GOT3 (cell line): ENCODE measurements around the gene PCLAF.
"Not testable (repeated sequence)": the region's sequence is repeated elsewhere in the genome, so short reads cannot be mapped to it uniquely, and the experiment has no call there.

Experiments
- DNase-seq: peaks from one replicate; lab custom pipeline; 2025; ENCODE audit warnings: mixed read lengths; lab: John Stamatoyannopoulos, UW

PCLAF gene

DNA sequence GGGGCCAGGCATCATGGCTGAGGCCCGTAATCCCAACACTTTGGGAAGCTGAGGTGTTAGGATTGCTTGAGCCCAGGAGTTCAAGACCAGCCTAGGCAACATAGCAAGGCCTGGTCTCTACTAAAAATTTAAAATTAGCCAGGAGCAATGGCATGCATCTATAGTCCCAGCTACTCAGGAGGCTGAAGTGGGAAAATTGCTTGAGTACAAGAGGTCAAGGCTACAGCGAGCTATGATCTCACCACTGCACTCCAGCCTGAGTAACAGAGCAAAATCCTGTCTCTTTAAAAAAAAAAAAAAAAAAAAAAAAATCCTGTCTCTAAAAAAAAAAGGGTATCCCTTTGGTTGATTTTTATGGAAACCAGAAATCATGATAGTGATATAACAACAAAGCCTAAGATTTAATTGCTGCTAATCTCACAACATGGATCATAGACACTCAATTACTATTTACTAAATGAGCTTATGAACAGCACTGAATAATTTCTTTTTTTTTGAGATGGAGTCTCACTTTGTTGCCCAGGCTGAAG lies 12.1 kb downstream of the PCLAF start:
- DNase-seq = no peak

DNA sequence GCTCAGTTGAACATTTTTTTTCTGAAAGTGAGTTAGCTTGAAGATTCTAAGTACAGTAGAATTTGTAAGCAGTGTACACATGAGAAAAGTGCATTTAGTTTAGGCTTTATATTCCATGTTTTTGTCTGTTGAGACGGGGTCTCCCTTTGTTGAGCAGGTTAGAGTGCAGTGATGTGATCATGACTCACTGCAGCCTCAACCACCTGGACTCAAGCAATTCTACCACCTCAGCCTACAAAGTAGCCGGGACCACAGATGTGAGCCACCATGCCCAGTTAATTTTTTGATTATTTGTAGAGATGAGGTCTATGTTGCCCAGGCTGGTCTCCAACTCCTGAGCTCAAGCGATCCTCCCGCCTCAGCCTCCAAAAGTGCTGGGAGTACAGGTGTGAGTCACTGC lies 20.0 kb downstream of the PCLAF start:
- DNase-seq = no peak

- no peak for DNase-seq
These were observed 24.6 kb downstream of the PCLAF start for GRCh38 chr15:64356710-64357040.

GRCh38 chr15:64355944-64356709 lies 25.1 kb downstream of the PCLAF start, which contains the start of gene CSNK1G1:
CSNK1G1 (minus strand) TSS chr15:64356173; CDS start chr15:64300499, 55,674 bp downstream.
- DNase-seq = peak; percentile 87

GRCh38 chr15:64355348-64355943 lies 25.8 kb downstream of the PCLAF start:
- DNase-seq = no peak

- DNase-seq = no peak
These were observed 26.4 kb downstream of the PCLAF start for GRCh38 chr15:64354688-64355344.

GRCh38 chr15:64351265-64351664 lies 30.0 kb downstream of the PCLAF start:
- no peak for DNase-seq

DNA sequence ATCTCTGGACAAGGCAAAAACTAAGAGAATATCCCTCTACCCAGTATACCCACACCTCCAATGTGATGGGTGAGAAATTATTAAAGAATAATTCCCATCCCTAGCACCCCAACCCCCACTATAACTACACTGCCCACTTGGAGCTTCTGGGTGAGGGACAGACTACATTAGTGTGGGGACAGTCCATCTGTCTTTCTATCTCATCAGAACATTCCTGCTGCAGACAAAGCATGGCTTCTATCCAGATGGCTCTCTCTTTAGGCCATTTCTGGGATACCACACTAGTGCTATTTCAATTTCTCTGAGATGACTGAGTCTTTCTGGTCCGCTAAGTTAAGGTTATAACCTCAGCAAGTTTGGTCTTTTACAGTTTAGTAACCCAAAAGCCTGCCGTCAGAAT lies 31.9 kb downstream of the PCLAF start:
- no peak for DNase-seq

- no peak for DNase-seq
These were observed 32.8 kb downstream of the PCLAF start for GRCh38 chr15:64348455-64348854.

DNA sequence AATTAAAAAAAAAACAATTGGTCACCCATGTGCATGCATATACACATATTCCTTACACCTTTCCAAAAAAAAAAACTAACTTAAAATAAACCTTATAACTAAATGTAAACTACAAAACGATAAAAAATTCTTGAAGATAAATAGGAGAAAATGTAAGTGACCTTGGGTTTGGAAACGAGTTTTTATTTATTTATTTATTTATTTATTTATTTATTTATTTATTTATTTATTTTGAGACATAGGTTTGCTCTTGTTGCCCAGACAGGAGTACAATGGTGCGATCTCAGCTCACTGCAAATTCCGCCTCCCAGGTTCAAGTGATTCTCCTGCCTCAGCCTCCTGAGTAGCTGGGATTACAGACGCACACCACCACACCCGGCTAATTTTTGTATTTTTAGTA lies 35.0 kb downstream of the PCLAF start:
- DNase-seq = not testable (repeated sequence)

- DNase-seq = no peak
These were observed 36.5 kb downstream of the PCLAF start for GRCh38 chr15:64344651-64345294.

GRCh38 chr15:64343841-64344240 lies 37.4 kb downstream of the PCLAF start:
- no peak for DNase-seq

DNA sequence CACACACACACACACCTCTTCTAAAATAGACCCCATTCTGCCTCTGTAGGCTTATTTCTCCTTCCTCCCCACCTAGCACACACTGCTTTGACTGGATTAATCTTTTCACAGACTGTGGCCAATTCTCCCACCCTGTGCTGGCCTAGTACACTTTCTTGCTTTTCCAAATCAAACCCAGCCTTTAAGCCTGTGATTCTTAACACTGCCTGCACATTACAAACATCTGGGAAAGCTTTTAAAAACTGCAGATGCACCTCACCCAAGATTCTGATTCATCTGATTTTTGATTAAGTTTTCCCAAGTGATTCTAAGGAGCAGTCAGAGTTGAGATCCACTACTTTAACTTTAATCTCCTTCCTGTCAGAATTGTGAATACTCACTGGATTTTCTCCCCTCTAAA lies 38.0 kb downstream of the PCLAF start:
- DNase-seq = no peak

DNA sequence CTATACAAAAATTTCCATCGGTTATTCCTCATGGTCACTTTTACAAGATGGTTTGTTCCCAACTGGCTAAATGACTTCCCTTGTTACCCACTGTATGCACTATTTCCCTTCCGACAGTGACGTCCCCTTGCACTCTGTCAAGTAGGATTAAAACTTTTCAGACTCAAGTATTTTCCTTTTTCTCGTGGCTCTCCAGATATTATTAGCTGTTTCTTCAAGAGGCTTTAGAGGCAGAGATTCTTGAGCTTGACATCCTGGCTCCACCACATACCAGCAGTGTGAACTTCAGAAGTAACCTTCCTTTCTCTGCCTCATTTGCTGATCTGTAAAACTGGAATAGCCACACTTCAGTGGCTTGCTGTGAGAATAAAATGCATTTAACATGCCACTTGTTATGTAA lies 39.3 kb downstream of the PCLAF start:
- no peak for DNase-seq

GRCh38 chr15:64340355-64340754 lies 40.9 kb downstream of the PCLAF start:
- no peak for DNase-seq

- no peak for DNase-seq
These were observed 43.5 kb downstream of the PCLAF start for GRCh38 chr15:64337761-64338160.

DNA sequence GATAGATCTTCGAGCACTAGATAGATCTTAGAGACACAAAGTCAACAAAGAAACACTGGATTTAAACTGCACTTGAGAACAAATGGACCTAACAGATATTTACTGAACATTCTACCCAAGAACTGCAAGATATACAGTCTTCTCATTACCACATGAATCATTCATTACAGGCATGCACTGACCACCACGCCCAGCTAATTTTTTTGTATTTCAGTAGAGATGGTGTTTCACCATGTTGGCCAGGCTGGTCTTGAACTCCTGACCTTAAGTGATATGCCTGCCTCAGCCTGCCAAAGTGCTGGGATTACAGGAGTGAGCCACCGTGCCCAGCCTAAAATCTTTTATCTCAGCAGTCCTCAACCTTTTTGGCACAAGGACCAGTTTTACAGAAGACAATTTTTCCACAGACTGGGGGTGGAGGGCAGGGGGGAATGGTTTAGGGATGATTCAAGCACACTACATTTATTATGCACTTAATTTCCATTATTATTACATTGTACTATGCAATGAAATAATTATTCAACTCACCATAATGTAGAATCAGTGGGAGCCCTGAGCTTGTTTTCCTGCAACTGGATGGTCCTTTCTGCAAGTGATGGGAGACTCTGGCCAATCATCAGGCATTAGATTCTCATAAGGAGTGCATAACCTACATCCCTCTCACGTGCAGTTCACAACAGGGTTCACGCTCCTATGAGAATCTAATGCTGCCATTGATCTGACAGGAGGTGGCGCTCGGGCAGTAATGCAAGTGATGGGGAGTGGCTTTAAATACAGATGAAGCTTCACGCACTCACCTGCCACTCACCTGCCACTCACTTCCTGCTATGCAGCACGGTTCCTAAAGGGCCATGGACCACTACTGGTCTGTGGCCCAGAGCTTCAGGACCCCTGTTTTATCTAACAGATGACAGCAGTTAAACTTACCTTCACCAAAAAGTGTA lies 47.0 kb downstream of the PCLAF start:
- no peak for DNase-seq

GRCh38 chr15:64333516-64333915 lies 47.7 kb downstream of the PCLAF start:
- no peak for DNase-seq

- DNase-seq = not testable (repeated sequence)
These were observed 49.6 kb downstream of the PCLAF start for GRCh38 chr15:64331668-64332067.

- DNase-seq = not testable (repeated sequence)
These were observed 54.3 kb downstream of the PCLAF start for GRCh38 chr15:64326975-64327374.

DNA sequence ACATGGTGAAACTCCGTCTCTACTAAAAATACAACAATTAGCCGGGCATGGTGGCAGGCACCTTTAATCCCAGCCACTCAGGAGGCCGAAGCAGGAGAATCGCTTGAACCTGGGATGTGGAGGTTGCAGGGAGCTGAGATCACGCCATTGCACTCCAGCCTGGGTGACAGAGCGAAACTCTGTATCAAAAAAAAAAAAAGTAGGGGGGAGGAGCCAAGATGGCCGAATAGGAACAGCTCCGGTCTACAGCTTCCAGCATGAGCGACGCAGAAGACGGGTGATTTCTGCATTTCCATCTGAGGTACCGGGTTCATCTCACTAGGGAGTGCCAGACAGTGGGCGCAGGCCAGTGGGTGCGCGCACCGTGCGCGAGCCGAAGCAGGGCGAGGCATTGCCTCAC lies 54.8 kb downstream of the PCLAF start:
- not testable (repeated sequence) for DNase-seq
